Coronary artery (tissue), 2 donors: ENCODE results near the gene GREM2.

Experiments
- DNase-seq: peaks from one replicate; pipeline ENCODE4 v3.0.0-alpha.2; 2017; ENCODE audit warnings: low spot score
- H3K27ac ChIP-seq, 2 donors: fragments of 200-600 bp; sonication (generic); one replicate each; pipeline ENCODE4 v1.5.1; 2016 to 2019
- H3K4me3 ChIP-seq: fragments of 200-600 bp; sonication (generic); 2 replicates; pipeline ENCODE4 v1.5.1; 2016; ENCODE audit warnings: mild to moderate bottlenecking, moderate library complexity
- TF ChIP-seq, protein P1 (sequence below): fragments of 200-600 bp; sonication (generic); IDR thresholded peaks from one replicate; pipeline ENCODE4 v1.5.1; 2019; ENCODE audit warnings: antibody characterized with exemption

The GREM2 gene

GRCh38 chr1:240598216-240599001, 13.5 kb downstream of the GREM2 start:
- Histone ChIP-seq H3K27ac (no peak overlapping the region), H3K4me3 (no peak overlapping the region)
- TF ChIP-seq, protein P1, sequence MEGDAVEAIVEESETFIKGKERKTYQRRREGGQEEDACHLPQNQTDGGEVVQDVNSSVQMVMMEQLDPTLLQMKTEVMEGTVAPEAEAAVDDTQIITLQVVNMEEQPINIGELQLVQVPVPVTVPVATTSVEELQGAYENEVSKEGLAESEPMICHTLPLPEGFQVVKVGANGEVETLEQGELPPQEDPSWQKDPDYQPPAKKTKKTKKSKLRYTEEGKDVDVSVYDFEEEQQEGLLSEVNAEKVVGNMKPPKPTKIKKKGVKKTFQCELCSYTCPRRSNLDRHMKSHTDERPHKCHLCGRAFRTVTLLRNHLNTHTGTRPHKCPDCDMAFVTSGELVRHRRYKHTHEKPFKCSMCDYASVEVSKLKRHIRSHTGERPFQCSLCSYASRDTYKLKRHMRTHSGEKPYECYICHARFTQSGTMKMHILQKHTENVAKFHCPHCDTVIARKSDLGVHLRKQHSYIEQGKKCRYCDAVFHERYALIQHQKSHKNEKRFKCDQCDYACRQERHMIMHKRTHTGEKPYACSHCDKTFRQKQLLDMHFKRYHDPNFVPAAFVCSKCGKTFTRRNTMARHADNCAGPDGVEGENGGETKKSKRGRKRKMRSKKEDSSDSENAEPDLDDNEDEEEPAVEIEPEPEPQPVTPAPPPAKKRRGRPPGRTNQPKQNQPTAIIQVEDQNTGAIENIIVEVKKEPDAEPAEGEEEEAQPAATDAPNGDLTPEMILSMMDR, result no peak
- DNase-seq, result no peak

- TF ChIP-seq, protein P1, result no peak
- H3K4me3 ChIP-seq, result no peak overlapping the region
- no peak overlapping the region for H3K27ac ChIP-seq
- no peak for DNase-seq
Measured at GRCh38 chr1:240597153-240597745, 14.7 kb downstream of the GREM2 start.

- H3K27ac ChIP-seq, result no peak overlapping the region
- TF ChIP-seq, protein P1, result no peak
- DNase-seq, result no peak
- no peak overlapping the region for H3K4me3 ChIP-seq
Measured at GRCh38 chr1:240595476-240595875, 16.5 kb downstream of the GREM2 start.

DNA sequence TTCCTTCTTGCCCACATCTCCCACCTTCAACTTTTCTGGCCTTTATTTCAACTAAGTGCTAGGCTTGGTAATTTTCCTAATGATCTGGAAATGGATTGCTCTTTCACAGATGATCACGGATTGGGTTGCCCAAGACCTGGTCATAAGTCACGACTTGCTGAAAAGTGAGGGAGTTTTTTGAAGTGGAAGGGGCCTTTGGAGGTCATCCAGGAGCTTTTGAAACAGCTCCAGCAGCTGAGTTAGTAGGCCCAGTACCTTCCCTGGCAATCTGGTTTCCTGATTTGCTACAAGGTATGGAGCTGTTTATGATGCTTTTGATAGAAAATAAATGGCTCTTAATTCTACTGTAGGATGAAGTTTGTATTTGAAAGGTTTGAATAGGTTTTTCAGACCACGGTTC, 20.4 kb downstream of the GREM2 start:
- TF ChIP-seq, protein P1, result no peak
- Histone ChIP-seq H3K4me3 (no peak overlapping the region), H3K27ac (no peak overlapping the region)
- no peak for DNase-seq

GRCh38 chr1:240591078-240591477, 20.9 kb downstream of the GREM2 start:
- no peak for DNase-seq
- TF ChIP-seq, protein P1, result no peak
- Histone ChIP-seq H3K27ac (no peak overlapping the region), H3K4me3 (no peak overlapping the region)

- DNase-seq, result no peak
- Histone ChIP-seq H3K4me3 (no peak overlapping the region), H3K27ac (no peak overlapping the region)
- TF ChIP-seq, protein P1, result no peak
Measured at GRCh38 chr1:240589585-240590110, 22.3 kb downstream of the GREM2 start.

DNA sequence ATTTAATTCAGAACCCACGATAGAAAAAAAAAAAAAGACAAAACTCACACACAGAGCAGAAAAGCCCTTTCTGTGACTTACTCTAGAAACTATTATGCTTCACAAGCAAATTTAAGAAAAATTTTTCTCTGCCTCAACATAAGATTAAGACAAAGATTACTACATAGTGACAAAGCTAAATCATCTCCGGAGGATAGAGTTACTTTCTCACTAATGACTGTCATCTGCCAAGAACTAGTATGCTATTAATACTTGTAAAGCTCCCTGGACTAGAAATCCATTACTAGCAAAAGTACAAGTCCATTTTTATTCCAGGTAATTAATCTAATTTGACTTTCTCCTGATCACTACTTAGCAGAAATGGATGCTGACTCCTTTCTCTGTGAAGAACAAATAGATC, 25.9 kb downstream of the GREM2 start:
- DNase-seq, result no peak
- TF ChIP-seq, protein P1, result no peak

More for the DNA sequence above, 25.9 kb downstream of the GREM2 start:
- Histone ChIP-seq H3K4me3 (no peak overlapping the region), H3K27ac (no peak overlapping the region)
